NCI-H1436 (cell line): ENCODE results near the gene OLA1.

ENCODE experiments used
- DNase-seq: peaks from one replicate; lab custom pipeline; 2025; lab: John Stamatoyannopoulos, UW

The OLA1 gene

DNA sequence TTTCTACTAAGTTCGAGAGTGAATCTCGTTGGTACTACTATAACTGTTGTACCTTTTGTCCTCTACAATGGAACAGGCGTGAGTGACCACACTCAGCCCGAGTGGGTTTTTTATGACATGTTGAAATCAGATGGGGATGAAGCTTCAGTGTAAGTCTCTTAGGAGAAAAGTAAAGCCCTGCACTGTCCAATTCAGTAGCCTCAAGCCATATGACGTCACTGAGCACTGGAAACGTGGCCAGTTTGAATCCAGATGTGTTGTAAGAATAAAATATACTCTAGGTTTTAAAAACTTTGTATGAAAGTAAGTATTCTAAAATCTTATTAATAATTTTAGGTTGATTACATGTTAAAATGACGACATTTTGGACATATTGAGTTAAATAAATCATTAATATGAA, 181.5 kb downstream of the OLA1 start:
- no peak for DNase-seq

DNA sequence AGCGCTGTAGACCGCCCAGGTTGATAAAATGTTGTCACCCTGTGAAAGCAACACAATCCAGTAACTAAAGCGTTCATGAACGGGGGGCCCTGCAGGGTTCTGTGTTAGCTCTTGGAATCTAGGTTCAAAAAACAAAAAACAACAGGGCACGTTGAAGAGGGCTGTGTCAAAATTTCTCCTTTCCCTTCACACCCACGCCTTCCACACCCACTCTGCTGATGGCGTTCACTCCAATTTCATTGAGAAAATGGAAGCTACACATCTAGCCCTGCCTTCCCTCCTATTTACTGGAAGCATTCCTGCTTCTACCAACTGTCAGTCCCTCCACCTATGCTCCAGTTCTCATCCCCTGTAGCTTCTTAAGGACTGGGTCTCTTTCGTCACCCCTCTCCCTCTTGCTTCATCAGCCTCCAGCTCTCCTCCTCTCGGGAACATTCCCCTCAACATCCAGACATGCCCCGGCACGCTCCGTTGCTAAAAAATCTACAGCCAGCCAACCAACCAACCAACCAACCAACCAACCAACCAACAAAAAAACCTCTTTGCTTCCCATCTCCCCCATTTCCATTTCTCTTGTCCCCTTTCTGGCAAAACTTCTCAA, 184.7 kb downstream of the OLA1 start:
- DNase-seq = no peak

DNA sequence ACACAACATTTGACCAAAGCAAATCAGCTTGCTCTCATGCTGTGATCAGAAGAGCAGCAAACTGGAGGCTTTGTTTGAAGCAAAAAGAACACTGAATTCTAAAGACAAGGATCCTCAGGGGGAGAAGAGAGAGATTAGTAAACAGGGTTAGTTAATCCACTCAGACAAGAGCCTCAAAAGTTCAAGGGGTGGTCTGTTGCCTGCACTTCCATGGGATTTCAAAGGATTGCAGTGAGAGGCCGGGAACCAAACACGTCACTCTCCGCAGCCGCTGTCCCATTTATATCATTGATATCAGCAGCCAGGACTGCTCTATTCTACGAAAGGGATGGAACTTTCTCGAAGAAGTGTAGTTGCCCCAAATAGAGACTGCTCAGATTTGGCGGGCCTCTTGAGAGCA, 185.4 kb downstream of the OLA1 start:
- no peak for DNase-seq

DNA sequence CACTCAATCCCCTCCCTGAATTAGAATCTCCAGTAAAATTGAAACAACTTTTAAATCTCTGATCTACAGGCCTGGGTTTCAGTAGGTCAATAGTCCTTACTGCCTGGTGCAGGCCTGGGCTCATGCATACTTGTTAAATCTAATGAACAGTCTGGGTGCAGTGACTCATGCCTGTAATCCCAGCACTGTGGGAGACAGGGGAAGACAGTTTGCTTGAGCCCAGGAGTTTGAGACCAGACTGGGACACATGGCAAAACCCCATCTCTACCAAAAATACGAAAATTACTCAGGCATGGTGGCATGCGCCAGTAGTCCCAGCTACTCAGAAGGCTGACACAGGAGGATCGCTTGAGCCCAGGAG, 188.5 kb downstream of the OLA1 start:
- DNase-seq = no peak

DNA sequence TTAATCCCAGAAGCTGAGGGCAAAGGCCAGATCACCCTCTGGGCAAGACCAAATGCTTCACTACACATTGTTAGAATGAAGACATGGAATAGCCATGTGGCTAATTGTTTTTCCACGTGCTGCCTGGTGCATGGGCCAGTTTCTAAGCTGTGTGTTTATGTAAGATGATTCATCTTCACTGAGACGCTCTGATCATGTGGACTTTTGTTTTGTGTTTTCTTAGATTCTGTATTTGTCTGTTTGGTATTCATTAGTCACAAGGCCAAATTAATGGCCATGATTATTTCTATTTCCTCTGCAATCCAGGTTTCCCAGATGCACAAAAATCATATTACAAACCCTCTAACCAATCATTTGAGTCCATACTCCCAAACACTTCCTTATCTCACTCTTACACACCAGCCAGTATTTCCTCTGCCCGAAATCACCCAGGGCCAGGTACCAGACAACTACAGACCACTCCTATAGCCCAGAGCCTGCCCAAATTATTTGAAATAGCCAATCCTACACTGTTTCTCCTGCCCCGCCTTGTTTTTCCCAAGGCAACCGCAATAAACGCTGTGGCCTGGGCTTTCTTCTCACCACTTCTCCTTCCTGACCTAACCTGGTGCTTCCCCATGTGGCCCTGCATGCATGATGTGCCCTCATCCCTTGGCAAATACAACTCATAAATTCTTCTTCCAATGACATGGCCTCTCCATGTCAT, 189.0 kb downstream of the OLA1 start:
- no peak for DNase-seq

DNA sequence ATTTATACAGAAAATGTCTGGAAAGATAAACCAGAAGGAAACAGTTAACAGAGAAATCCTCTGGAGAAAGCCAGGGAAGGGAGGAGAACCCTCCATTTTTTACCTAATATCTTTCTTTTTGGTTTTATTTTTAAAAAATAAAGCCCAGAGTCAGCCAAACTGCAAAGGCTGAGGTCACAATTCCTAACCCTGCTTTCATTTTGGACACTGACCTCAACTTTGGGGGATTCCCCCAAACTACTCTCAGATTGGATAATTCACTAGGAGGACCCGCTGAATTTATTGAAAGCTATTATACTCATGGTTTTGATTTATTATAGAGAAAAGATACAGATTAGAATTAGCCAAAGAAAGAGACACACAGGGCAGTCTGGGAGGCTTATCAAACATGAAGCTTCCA, 189.9 kb downstream of the OLA1 start:
- no peak for DNase-seq

DNA sequence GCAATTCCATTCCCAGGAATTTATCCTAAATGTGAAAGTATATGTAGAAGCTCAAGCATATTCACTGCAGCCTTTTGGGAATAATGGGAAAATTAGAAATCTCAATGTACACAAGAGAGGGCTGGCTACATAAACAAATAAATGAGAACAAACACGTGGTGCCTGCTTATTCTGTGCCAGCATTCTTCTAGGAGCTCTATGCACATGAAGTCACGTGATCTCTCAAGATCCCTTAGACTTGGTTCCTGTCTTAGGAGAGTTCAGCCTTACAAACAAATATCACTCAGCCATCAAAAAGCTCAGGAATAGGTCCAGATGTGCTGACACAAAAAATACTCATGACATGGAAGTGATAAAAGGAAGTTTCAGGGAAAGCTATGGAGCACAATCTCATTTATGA, 190.3 kb downstream of the OLA1 start:
- DNase-seq = no peak

DNA sequence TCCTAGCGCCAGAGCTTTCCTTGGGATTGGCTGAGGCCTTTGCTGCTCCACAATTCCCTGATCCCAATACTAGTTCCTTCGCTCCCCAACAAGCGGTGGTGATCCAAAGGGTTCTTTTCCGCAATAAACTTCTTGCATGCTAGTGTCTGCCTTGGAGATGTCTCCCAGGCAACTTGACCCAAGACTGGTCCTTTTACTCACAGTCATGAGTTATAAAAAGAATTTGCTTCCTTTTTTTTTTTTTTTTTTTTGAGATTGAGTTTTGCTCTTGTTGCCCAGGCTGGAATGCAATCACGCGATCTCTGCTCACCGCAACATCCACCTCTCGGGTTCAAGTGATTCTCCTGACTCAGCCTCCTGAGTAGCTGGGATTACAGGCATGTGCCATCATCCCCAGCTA, 193.4 kb downstream of the OLA1 start:
- no peak for DNase-seq

DNA sequence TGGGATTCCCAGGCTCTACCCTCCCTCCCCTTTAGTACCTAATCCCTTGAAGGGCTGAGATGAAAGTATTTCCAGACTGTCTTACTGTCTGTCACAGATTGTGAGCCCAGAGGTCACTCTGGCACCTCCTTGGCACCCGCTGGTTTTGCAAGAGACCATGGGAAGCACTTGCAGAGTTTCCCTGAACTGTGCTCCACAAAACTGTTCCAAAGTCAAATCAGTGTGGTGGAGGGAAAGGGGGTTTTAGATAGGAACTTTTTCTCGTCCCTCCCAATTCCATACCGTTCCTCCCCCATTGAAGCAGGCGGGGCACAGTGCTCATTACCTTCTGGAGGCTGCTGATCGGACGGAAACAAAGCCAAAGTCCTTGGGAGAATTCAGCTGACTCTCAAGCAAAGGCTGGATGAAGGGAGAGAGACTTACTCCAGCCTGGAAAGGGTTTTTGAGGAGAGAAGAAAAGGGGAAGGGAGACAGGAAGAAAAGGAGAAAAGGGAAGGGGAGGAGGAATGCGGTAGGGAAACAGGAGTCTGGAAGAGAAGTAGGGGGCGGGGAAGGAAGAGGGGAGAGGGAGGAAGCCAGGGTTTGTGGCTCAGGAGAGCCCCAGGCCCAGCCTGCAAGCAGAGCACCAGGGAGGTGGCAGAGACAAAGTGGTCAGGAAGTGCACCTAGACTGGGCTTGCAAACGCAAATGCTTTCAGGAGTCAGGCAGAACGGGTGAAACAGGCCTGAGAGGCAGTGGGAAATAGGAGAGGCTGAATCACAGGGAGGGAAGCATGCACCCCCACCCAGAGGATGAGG, 194.8 kb downstream of the OLA1 start:
- no peak for DNase-seq

DNA sequence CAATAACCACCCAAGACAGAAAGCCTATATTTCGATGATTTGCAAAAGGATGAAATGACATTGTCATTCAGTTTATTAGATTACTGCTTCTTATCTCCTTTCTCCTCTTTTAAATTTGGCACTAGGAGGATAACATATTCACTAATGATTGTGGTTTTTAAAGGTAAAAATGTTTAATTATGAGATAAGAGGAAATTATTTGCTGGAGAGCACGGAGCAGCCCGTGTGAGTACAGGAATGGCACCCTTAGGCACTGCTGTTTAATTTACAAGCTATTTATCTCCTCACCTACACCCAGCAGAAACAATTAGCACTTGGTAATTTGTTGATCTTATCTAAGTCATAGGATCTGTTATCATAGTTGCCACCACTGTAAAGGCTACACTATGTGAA, 195.8 kb downstream of the OLA1 start:
- no peak for DNase-seq

DNA sequence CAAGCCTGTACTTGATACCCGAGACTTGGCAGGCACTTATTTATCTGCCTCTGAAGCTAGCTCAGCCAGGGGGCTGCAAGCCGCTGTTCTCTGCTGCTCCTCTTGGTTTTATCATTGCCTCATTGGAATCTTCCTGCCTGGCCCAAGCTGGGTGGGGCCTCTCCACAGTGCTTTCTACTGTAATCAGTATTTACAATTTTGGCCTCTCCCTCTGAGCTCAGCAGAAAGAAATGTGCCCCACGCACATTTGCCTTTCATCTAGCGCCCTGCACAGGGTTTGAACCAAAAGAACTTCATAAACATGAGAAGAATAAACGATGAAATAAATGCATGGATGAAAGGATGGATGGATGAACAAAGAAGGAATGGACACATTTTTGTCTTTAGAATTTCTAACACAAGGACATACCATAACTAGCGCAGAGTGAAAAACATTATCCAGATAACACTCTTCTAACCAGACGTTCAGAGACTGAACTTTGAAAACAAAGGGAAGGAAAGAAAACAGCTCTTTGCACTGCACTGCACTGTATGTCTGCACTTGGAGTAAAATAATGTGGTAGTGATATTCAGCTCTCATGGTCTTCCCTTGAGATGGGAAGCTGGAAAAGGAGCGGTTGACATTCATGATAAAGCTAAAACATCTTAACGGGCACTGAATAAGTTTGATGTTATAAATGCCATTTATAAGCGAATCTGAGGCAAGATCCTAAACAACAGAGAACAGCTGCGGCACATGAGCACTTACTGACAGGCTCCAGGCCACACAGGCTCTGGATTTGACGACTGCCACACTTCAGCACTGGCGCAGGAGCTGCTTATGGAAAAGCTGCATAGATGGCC, 196.4 kb downstream of the OLA1 start:
- DNase-seq = no peak

DNA sequence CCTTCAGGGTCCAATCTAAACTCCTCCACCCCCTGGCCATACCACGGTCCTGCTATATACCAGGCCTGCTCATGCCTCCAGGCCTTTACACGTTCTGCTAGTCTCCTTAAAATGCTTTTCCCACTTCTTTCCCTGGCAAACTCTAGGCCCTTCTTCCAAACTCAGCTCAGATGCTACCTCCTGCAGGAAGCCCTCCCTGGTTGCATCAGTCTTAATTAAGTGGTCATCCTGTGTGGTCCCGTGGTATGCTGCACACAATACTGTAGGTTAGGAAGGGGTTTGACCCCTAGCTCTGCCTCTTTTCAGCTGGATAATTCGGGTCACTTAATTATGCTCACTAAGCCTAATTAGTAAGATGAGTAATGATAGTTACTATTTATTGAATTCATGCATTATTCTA, 197.3 kb downstream of the OLA1 start:
- no peak for DNase-seq

DNA sequence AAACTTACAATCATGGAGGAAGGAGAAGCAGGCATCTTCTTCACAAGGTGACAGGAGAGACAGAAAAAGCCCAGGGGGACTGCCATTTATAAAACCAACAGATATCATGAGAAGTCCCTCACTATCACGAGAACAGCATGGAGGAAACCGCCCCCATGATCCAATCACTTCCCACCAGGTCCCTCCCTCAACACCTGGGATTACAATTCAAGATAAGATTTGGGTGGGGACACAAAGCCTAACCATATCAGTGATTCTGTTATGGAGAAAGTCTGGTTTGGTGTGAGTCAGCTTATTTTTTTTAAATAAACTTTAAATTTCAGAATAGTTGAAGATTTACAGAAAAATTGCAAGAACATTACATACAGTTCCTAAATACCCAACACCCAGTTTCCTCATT, 198.4 kb downstream of the OLA1 start:
- DNase-seq = no peak

DNA sequence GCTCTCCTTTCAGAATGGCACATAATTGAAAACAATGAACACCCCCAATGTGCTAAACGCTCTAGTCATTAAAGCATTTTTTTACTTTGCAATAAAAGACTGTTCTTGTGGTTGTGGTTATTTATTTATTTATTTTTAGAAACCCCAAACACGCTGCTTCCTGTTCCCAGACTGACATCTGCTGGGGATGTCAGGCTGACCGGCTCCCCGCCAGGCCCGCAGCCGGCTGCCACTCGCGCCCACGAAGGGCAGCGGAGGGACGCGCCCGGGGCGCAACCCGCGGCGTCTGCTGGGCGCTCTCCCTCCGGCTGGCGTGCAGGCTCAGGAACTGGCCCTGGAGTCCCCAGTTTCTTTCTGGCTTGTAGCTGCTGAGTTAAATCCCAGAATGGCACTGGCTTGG, 200.1 kb downstream of the OLA1 start:
- no peak for DNase-seq

DNA sequence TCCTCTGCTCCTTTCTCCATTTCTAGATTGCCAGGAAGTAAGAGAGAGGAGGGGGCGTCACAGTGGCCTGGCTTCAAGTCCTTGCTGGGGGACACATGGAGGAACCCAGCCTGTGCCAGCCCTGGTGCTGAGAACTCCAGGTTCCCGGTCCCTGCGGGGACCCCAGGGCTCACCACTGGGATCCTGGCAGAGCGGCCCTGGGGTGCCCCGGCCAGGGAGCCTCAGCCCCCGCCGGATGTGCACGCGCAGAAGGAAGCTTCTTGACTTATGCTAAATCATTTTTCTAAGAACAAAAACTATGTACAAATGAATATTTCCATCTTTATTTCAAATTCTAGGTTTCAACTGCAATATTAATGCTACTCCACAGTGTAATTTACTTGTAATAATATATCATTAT, 200.6 kb downstream of the OLA1 start:
- DNase-seq = no peak

DNA sequence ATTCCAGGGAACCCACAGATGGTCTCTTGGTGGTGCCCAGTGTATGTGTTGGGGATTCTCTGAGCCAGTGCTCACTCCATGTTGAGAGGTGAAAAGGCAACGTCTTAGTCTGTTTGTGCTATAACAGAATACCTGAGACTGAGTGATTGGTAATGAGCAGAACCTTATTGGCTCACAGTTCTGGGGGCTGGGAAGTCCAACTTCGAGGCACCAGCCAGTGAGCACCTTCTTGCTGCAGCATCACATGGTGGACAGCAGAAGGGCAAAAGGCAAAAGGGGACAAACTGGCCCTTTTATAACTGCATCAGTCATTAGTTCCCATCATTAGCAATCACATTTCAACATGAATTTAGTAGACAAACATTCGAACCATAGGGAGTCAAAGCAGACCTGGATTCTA, 202.2 kb downstream of the OLA1 start:
- DNase-seq = no peak

DNA sequence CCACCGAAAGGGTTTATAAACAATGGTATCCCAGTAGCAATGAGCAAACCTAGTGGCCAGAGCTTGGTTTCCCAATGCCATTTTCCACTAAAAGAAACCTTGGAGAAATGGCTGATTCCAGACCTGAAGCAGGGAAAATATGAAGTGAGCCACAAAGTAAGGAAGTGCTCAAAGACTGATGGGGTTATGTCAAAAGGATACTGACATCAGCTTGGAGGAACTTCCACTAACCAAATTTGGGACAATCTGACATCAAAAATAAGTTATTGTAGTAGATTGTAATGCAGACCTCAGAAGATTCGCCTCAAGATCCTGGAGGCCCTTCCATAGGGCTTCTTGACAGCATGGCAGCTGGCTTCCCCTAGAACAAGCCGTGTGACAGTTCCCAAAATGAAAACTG, 203.8 kb downstream of the OLA1 start:
- no peak for DNase-seq

DNA sequence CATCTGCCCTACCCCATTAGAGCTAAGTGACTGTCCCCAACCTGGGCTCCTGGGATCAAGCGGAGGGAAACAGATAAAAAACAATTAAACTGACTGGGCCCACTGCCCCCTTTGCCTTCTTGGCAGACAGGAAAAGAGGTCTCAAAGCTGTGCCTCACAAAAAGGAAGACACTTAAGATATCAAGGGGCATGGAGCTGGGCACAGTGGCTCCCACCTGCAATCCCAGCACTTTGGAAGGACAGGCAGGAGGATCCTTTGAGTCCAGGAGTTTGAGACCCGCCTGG, 208.0 kb downstream of the OLA1 start:
- DNase-seq = no peak

DNA sequence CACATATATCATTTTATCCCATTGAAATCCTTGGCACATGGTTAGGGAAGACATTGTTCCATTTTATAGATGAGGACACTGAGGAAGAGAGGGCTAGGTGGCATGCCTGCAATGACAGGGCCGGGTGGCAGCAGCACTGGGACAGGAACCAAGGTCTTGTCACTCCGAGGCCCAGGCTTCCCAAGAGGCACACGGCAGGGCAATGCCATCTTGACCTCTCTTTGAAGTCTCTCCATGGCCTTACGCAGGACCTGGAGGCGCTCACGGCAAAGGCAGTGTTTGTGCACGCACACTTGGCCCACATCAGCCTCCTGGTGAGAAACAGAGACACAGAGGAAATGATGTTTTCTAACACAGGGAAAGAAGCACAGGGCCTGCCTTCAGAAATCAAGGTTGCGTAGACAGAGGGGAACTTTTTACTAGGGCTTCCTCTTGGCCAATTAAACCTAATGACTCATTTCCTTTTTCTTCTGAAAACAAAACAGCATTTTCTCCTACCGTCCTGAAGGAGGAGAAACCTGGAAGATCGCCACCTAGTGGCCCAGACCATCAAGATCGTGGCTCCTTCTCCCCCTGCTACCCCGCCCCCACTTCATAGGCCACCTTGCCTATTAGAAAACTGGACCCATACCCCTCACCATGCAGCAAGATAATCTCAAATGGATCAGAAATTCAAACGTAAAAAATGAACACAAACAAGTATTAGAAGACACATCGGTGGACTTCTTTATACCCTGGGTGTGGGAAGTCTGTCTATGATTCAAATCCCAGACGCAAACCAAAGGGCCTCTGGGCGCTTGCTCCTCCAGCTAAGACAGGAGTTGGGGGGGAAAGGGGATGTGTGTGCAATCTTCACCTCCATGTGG, 208.5 kb downstream of the OLA1 start:
- peak; percentile 76 for DNase-seq

DNA sequence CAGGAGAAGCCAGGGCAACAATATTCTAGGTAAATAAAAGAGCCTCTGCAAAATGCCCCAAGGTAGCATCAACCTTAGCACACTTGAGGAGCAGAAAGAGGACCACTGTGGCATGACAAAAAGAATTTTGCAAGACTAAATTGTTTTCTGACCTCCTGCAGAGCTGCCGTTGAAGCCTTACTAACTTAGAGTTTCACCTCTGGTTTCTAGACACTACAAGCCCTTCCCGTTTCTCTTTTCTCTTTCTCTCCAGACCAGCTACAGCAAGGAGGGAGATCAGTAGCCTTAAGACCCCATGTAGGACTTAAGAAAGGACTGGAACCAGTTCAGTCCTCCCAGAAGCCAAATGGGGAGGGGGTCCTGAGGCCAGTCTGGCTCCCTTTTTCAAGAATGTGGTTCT, 209.9 kb downstream of the OLA1 start:
- no peak for DNase-seq

DNA sequence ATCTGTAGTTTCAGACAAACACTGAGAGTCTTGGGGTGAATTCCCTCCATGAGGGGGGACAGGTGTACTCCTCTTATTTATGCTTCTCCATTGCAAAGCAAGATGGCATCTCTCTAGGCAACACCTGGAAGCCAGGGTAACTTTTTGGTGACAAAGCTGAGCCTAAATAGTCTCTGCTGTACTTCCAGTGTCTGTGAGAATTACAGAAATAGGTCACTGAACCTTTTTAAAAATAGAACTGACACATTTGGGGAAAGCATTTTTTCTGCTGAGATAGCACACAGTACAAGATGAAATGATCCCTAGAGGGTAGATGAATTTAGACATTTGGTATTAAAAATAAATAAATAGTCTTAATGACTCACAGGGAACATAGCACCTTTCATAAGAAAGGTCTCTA, 211.5 kb downstream of the OLA1 start:
- DNase-seq = no peak
